ENCODE data around the gene PDLIM1.

PDLIM1 gene

GRCh38 chr10:95335933-95336699, 45.3 kb upstream of the PDLIM1 start:
- H3K79me2 ChIP-seq, result no peaks in the 10 kb centered on the region
- peak overlapping the region; percentile 89 for H3K27ac ChIP-seq
- H3K36me3 ChIP-seq (ENCODE audit: control insufficient read depth, insufficient read depth, low read length), result no peaks in the 10 kb centered on the region
- H2AFZ ChIP-seq, result no peak overlapping the region
- no peak overlapping the region for H3K4me2 ChIP-seq (ENCODE audit: low read length)
- no peaks in the 10 kb centered on the region for H3K4me1 ChIP-seq
- no peak overlapping the region for H3K4me3 ChIP-seq (ENCODE audit: low read depth, low read length)
- H3K9me3 ChIP-seq (ENCODE audit: control insufficient read depth, low read length), result no peaks in the 10 kb centered on the region
- no peaks in the 10 kb centered on the region for H3K27me3 ChIP-seq (ENCODE audit: control insufficient read depth, insufficient read depth, low read length)
- no peak overlapping the region for H3K9ac ChIP-seq
- TF ChIP-seq, protein P1, sequence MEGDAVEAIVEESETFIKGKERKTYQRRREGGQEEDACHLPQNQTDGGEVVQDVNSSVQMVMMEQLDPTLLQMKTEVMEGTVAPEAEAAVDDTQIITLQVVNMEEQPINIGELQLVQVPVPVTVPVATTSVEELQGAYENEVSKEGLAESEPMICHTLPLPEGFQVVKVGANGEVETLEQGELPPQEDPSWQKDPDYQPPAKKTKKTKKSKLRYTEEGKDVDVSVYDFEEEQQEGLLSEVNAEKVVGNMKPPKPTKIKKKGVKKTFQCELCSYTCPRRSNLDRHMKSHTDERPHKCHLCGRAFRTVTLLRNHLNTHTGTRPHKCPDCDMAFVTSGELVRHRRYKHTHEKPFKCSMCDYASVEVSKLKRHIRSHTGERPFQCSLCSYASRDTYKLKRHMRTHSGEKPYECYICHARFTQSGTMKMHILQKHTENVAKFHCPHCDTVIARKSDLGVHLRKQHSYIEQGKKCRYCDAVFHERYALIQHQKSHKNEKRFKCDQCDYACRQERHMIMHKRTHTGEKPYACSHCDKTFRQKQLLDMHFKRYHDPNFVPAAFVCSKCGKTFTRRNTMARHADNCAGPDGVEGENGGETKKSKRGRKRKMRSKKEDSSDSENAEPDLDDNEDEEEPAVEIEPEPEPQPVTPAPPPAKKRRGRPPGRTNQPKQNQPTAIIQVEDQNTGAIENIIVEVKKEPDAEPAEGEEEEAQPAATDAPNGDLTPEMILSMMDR (IDR thresholded peaks at IDR 0.05), result no peak

GRCh38 chr10:95334805-95335144, 44.0 kb upstream of the PDLIM1 start:
- H3K4me1 ChIP-seq, result no peaks in the 10 kb centered on the region
- H3K36me3 ChIP-seq (ENCODE audit: control insufficient read depth, insufficient read depth, low read length), result no peaks in the 10 kb centered on the region
- H3K4me2 ChIP-seq (ENCODE audit: low read length), result no peak overlapping the region
- no peak overlapping the region for H2AFZ ChIP-seq
- no peak overlapping the region for H3K9ac ChIP-seq
- no peaks in the 10 kb centered on the region for H3K9me3 ChIP-seq (ENCODE audit: control insufficient read depth, low read length)
- H3K27ac ChIP-seq, result peak overlapping the region; percentile 89
- no peaks in the 10 kb centered on the region for H3K79me2 ChIP-seq
- TF ChIP-seq, protein P1 (IDR thresholded peaks at IDR 0.05), result no peak
- no peaks in the 10 kb centered on the region for H3K27me3 ChIP-seq (ENCODE audit: control insufficient read depth, insufficient read depth, low read length)
- no peak overlapping the region for H3K4me3 ChIP-seq (ENCODE audit: low read depth, low read length)

DNA sequence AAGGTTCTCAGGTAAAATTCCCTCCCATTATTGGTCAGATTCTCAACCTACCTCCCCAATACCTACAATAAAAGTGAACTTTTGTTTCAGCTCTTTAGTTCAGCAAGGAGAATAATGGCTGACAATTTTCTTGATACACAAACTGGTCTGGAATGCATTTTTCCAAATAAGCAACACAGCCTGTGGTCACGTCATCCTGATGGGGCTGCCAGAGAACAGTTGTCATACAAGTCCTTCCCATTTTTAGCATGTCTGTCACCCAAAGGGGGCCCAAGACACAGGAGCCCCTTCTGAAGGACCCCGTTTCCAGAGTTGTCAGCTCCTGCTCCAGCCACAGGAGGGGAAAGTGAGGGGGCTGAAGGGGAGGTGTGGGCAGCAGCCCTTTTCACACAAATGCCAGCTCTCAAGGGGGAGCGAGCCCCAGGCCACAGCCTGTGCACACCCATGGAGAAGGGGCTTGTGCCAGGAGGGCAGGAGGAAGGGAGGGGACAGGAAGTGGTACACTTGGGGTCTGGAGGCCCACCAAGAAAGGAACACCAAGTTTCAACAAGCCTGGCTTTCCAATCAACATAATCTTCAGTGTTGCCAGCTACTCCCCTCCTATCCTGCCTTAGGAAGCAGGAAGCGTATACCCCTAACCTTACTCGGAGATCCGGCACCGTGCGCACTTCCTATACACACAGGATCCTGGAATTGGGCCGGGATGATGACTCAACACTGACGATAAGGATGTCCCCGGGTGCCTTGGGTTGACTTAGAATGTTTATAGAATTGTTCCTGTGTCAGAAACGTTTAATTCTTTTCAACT, 43.4 kb upstream of the PDLIM1 start:
- Histone ChIP-seq H3K4me1 (no peaks in the 10 kb centered on the region), H3K79me2 (no peaks in the 10 kb centered on the region), H2AFZ (no peak overlapping the region), H3K27ac (peak overlapping the region; percentile 89), H3K9ac (no peak overlapping the region), H3K36me3 (ENCODE audit: control insufficient read depth, insufficient read depth, low read length) (no peaks in the 10 kb centered on the region), H3K4me2 (ENCODE audit: low read length) (no peak overlapping the region), H3K27me3 (ENCODE audit: control insufficient read depth, insufficient read depth, low read length) (no peaks in the 10 kb centered on the region), H3K4me3 (ENCODE audit: low read depth, low read length) (no peak overlapping the region), H3K9me3 (ENCODE audit: control insufficient read depth, low read length) (no peaks in the 10 kb centered on the region)
- TF ChIP-seq, protein P1 (IDR thresholded peaks at IDR 0.05), result no peak

- TF ChIP-seq, protein P1 (IDR thresholded peaks at IDR 0.05), result no peak
- H3K36me3 ChIP-seq (ENCODE audit: control insufficient read depth, insufficient read depth, low read length), result no peaks in the 10 kb centered on the region
These were observed 42.0 kb upstream of the PDLIM1 start for GRCh38 chr10:95332666-95333249.

More at GRCh38 chr10:95332666-95333249, 42.0 kb upstream of the PDLIM1 start:
- Histone ChIP-seq H3K9me3 (ENCODE audit: control insufficient read depth, low read length) (no peaks in the 10 kb centered on the region), H3K27ac (no peak overlapping the region), H2AFZ (no peak overlapping the region), H3K9ac (no peak overlapping the region), H3K4me3 (ENCODE audit: low read depth, low read length) (no peak overlapping the region), H3K79me2 (no peaks in the 10 kb centered on the region), H3K4me1 (no peaks in the 10 kb centered on the region), H3K4me2 (ENCODE audit: low read length) (no peak overlapping the region), H3K27me3 (ENCODE audit: control insufficient read depth, insufficient read depth, low read length) (no peaks in the 10 kb centered on the region)

Measured in parathyroid adenoma (tissue), 2 donors.